Right lobe of liver (tissue), 4 donors: ENCODE results near the gene HDAC10.

Source experiments
- POLR2A ChIP-seq: fragments of 450-650 bp; IDR thresholded peaks from one replicate; pipeline ENCODE4 v1.6.1; 2017; ENCODE audit warnings: antibody characterized with exemption, mild to moderate bottlenecking
- TF ChIP-seq, protein P1 (sequence below), 4 donors: fragments of 200-600 bp in 3 of 4; fragments of 450-650 bp in 1 of 4; IDR thresholded peaks; one replicate each; pipeline versions ENCODE4 v1.5.1 to v1.8.0; 2016 to 2022; ENCODE audit warnings: antibody characterized with exemption in 4 of 4, mild to moderate bottlenecking in 2 of 4
- donor health status: DM: no; HTN: no; CAD: no.
- donor health status: DM: no; HTN: no; CAD: no.
- donor health status: DM: no; HTN: yes; CAD: no.

DNA sequence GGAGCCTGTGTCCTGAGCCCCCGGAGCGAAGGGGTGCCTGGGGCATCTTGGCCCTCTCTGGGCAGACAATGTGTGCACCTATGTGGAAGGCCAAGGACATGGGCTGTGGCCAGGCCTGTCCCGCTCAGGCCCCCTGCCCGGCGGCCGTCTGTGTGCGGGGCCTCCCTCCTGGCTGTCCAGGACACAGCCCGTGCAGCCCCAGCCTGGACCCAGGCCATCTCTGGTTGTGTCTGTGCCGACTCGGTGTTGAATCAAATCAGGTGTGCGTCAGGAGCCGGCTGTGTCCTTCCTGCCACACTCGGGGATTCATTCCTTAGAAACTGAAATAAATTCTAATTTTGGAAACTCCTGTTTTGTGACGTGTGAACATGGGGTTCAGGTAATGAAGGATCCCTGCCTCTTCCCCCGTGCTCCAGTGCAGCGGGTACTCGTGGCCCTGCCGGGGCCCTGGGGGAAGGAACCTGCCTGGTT, 51.8 kb downstream of the HDAC10 start:
- TF ChIP-seq, protein P1, sequence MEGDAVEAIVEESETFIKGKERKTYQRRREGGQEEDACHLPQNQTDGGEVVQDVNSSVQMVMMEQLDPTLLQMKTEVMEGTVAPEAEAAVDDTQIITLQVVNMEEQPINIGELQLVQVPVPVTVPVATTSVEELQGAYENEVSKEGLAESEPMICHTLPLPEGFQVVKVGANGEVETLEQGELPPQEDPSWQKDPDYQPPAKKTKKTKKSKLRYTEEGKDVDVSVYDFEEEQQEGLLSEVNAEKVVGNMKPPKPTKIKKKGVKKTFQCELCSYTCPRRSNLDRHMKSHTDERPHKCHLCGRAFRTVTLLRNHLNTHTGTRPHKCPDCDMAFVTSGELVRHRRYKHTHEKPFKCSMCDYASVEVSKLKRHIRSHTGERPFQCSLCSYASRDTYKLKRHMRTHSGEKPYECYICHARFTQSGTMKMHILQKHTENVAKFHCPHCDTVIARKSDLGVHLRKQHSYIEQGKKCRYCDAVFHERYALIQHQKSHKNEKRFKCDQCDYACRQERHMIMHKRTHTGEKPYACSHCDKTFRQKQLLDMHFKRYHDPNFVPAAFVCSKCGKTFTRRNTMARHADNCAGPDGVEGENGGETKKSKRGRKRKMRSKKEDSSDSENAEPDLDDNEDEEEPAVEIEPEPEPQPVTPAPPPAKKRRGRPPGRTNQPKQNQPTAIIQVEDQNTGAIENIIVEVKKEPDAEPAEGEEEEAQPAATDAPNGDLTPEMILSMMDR (IDR thresholded peaks at IDR 0.05), result no peak
- no peak for TF ChIP-seq POLR2A
